Gastroesophageal sphincter (tissue), 4 donors: ENCODE results near the gene NRXN3. TPM values are rescaled to one million over a fixed set of nuclear protein-coding genes. Genes with fewer than 3 reads are reported as not detected.
A peak's percentile ranks its signal among the peaks of the same experiment; 100 is the strongest.
"Not testable (repeated sequence)": the region's sequence is repeated elsewhere in the genome, so short reads cannot be mapped to it uniquely, and the experiment has no call there.

Experiments used
- ATAC-seq: fragments of 150-250 bp; one replicate; pipeline ENCODE4 v1.9.1; 2016; ENCODE audit warnings: mild to moderate bottlenecking, moderate library complexity
- H3K27ac ChIP-seq, 4 donors: fragments of 200-600 bp; sonication (generic) in 3 of 4; 1 replicate in 3 of 4; 2 replicates in 1 of 4; pipeline ENCODE4 v1.5.1; 2016 to 2019
- H3K27me3 ChIP-seq: fragments of 200-600 bp; sonication (generic); one replicate; pipeline ENCODE4 v1.5.1; 2019
- H3K36me3 ChIP-seq, 2 donors: fragments of 200-600 bp; sonication (generic); one replicate each; pipeline ENCODE4 v1.5.1; 2019; ENCODE audit warnings: control low read depth in 1 of 2
- H3K4me1 ChIP-seq, 3 donors: fragments of 200-600 bp; sonication (generic); 1 replicate in 2 of 3; 2 replicates in 1 of 3; pipeline ENCODE4 v1.5.1; 2016 to 2019; ENCODE audit warnings: control low read depth in 2 of 3
- H3K4me3 ChIP-seq, 2 donors: fragments of 200-600 bp; sonication (generic); one replicate each; pipeline ENCODE4 v1.5.1; 2019; ENCODE audit warnings: mild to moderate bottlenecking in 1 of 2, moderate library complexity in 1 of 2
- H3K9me3 ChIP-seq, 3 donors: fragments of 200-600 bp; sonication (generic); one replicate each; pipeline ENCODE4 v1.5.1; 2017 to 2019; ENCODE audit warnings: control low read depth in 2 of 3
- CTCF ChIP-seq, 4 experiments: fragments of 200-600 bp in 2 of 4; fragments of 450-650 bp in 2 of 4; sonication (generic) in 1 of 4; IDR thresholded peaks; one replicate each; pipeline ENCODE4 v1.5.1; 2017 to 2019; ENCODE audit warnings: antibody characterized with exemption in 4 of 4, mild to moderate bottlenecking in 2 of 4, moderate library complexity in 2 of 4
- EP300 ChIP-seq: sonication (generic); formaldehyde crosslinking; IDR thresholded peaks from one replicate; pipeline ENCODE4 v1.6.1; 2017; ENCODE audit warnings: antibody characterized with exemption, mild to moderate bottlenecking
- POLR2A ChIP-seq, 2 donors: fragments of 450-650 bp; IDR thresholded peaks; one replicate each; pipeline ENCODE4 v1.6.1; 2017; ENCODE audit warnings: antibody characterized with exemption in 2 of 2, mild to moderate bottlenecking in 2 of 2, moderate library complexity in 1 of 2
- POLR2AphosphoS5 ChIP-seq: sonication (generic); formaldehyde crosslinking; IDR thresholded peaks from one replicate; pipeline ENCODE4 v1.6.1; 2017; ENCODE audit warnings: antibody characterized with exemption
- WGBS, 2 donors: methylation state at CpG; one replicate each; pipeline ENCODE4 v1.1.5; 2018; ENCODE audit warnings: low coverage in 1 of 2; 5-methylcytosine and 5-hydroxymethylcytosine counted together
- total RNA-seq, 4 donors: library from RNA; depleted of rRNA; stranded (reverse); fragments of >200 nt; gene quantifications; one replicate each; pipeline ENCODE4 v1.1.0, GENCODE V29; 2016

The NRXN3 gene
- total RNA-seq, 4 donors from 2014 or later: 74.2 to 192 (median 98.2) TPM

DNA sequence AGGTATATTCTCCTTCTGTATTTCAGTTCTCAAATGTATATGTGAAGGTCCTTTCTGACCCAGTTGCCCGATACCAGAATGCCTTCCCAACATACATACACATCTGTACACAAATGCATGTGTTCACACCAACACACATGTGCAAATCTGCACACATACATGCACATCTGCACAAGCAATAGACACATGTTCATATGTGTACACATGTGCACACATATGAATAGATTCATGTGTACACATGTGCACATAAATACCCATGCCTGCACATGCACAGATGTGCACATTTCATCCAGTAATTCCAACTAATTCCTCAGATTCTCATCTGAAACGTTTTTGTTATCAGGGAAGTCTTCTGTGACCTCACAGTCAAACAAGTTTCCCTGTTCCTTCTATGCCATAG lies 933.6 kb downstream of the NRXN3 start:
- no peak overlapping the region for H3K4me3 ChIP-seq
- no peak for ATAC-seq
- H3K27me3 ChIP-seq: no peaks in the 10 kb centered on the region
- no peaks in the 10 kb centered on the region for H3K9me3 ChIP-seq
- no peak for TF ChIP-seq POLR2AphosphoS5
- TF ChIP-seq POLR2A (IDR thresholded peaks at IDR 0.05): no peak
- no peak for TF ChIP-seq EP300
- no peak for TF ChIP-seq CTCF (IDR thresholded peaks at IDR 0.05)
- no peaks in the 10 kb centered on the region for H3K36me3 ChIP-seq
- H3K4me1 ChIP-seq: peaks cover 0 to 15% (median 0%) of the 10 kb centered on the region in 3 donors
- 39 to 67% methylated on average over 2 of the region's 2 CpGs for WGBS, 2 donors
- H3K27ac ChIP-seq: no peak overlapping the region

GRCh38 chr14:79110564-79110963 lies 940.4 kb downstream of the NRXN3 start:
- H3K9me3 ChIP-seq, H3K36me3 ChIP-seq, H3K27me3 ChIP-seq, ATAC-seq, H3K4me3 ChIP-seq: not testable (repeated sequence)
- Histone ChIP-seq H3K27ac (peak overlapping the region in 3 of 4 donors; percentile 10 to 77 (median 72)), H3K4me1 (peaks cover 0 to 38% (median 6%) of the 10 kb centered on the region in 3 donors)
- 50 to 61% methylated on average over 3 to 4 of the region's 4 CpGs for WGBS, 2 donors

- TF ChIP-seq CTCF (IDR thresholded peaks at IDR 0.05) (no peak), POLR2A (IDR thresholded peaks at IDR 0.05) (no peak), POLR2AphosphoS5 (peak; percentile 16), EP300 (no peak)
- Histone ChIP-seq H3K4me1 (peaks cover 0 to 38% (median 6%) of the 10 kb centered on the region in 3 donors), H3K27me3 (no peaks in the 10 kb centered on the region), H3K27ac (peak overlapping the region; percentile 65 to 77 (median 68)), H3K36me3 (no peaks in the 10 kb centered on the region), H3K9me3 (no peaks in the 10 kb centered on the region), H3K4me3 (no peak overlapping the region)
- peak; percentile 54 for ATAC-seq
- 4 to 17% methylated on average over 2 of the region's 2 CpGs for WGBS, 2 donors
These were observed 941.9 kb downstream of the NRXN3 start for GRCh38 chr14:79111987-79112501.

DNA sequence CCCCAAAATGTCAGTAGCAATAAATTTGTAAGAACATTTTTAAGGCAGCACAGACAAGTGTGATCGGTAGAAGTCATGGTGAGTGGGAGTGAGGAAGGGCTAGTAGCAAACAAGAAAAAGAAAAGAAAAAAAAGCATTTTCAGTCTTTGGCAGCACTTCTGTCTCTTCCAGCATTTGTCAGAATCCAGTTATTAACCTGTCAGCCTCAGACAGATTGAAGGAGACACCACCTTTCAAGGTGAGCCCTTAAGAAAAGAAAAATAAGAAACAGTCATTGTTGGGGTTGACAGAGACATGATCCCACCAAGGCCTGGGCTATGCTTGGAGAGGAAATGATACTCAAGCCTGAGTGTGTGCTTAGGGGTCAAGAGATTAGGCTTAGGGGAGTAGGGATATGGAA lies 947.4 kb downstream of the NRXN3 start:
- TF ChIP-seq EP300: no peak
- TF ChIP-seq CTCF (IDR thresholded peaks at IDR 0.05): no peak
- TF ChIP-seq POLR2A (IDR thresholded peaks at IDR 0.05): no peak
- no peak for TF ChIP-seq POLR2AphosphoS5
- Histone ChIP-seq H3K27me3 (no peaks in the 10 kb centered on the region), H3K27ac (no peak overlapping the region), H3K9me3 (no peaks in the 10 kb centered on the region), H3K4me1 (peaks cover 0 to 22% (median 0%) of the 10 kb centered on the region in 3 donors), H3K36me3 (no peaks in the 10 kb centered on the region), H3K4me3 (no peak overlapping the region)
- 63 to 80% methylated on average over 1 of the region's 1 CpG for WGBS, 2 donors
- ATAC-seq: no peak

GRCh38 chr14:79118291-79118690 lies 948.1 kb downstream of the NRXN3 start:
- H3K27me3 ChIP-seq: no peaks in the 10 kb centered on the region
- H3K27ac ChIP-seq: no peak overlapping the region
- no peak for ATAC-seq
- 80 to 92% methylated on average over 2 of the region's 2 CpGs for WGBS, 2 donors
- H3K9me3 ChIP-seq: no peaks in the 10 kb centered on the region
- TF ChIP-seq CTCF (IDR thresholded peaks at IDR 0.05) (no peak), EP300 (no peak), POLR2A (IDR thresholded peaks at IDR 0.05) (no peak), POLR2AphosphoS5 (no peak)
- H3K36me3 ChIP-seq: no peaks in the 10 kb centered on the region
- H3K4me1 ChIP-seq: peaks cover 0 to 14% (median 0%) of the 10 kb centered on the region in 3 donors
- no peak overlapping the region for H3K4me3 ChIP-seq
